Liver (tissue), 9 donors: ENCODE measurements around the gene AKT3. TPM values are rescaled to one million over a fixed set of nuclear protein-coding genes. Genes with fewer than 3 reads are reported as not detected.

Experiments used
- DNase-seq: peaks from one replicate; pipeline ENCODE4 v3.0.0-alpha.2; 2017; ENCODE audit warnings: low spot score
- H3K27ac ChIP-seq, 2 donors: one replicate each; pipeline ENCODE4 v1.7.0; 2013; ENCODE audit warnings: inconsistent platforms in 2 of 2, low read length in 2 of 2, control low read depth in 1 of 2, low read depth in 1 of 2, mild to moderate bottlenecking in 1 of 2
- H3K27me3 ChIP-seq, 4 donors: one replicate each; pipeline versions ENCODE4 v1.6.1 to v1.7.0; 2013; ENCODE audit warnings: low read length in 3 of 4, inconsistent platforms in 1 of 4, mild to moderate bottlenecking in 1 of 4, moderate library complexity in 1 of 4; ENCODE audit not compliant: control insufficient read depth in 4 of 4, insufficient read depth in 4 of 4
- H3K36me3 ChIP-seq, 4 donors: one replicate each; pipeline versions ENCODE4 v1.6.1 to v1.7.0; 2013; ENCODE audit warnings: low read length in 3 of 4, mild to moderate bottlenecking in 3 of 4, low read depth in 1 of 4, moderate library complexity in 1 of 4; ENCODE audit not compliant: control insufficient read depth in 4 of 4, insufficient read depth in 3 of 4
- H3K4me1 ChIP-seq, 4 donors: one replicate each; pipeline versions ENCODE4 v1.6.1 to v1.7.0; 2013; ENCODE audit warnings: low read length in 3 of 4, mild to moderate bottlenecking in 3 of 4, moderate library complexity in 1 of 4; ENCODE audit not compliant: control insufficient read depth in 4 of 4, insufficient read depth in 4 of 4
- H3K4me3 ChIP-seq, 3 donors: one replicate each; pipeline versions ENCODE4 v1.6.1 to v1.7.0; 2013; ENCODE audit warnings: low read length in 3 of 3, control low read depth in 1 of 3, low read depth in 1 of 3, mild to moderate bottlenecking in 1 of 3
- H3K9ac ChIP-seq, 2 donors: one replicate each; pipeline ENCODE4 v1.7.0; 2013; ENCODE audit warnings: low read length in 2 of 2, mild to moderate bottlenecking in 2 of 2, moderate library complexity in 2 of 2, control low read depth in 1 of 2, low read depth in 1 of 2
- H3K9me3 ChIP-seq, 4 donors: one replicate each; pipeline versions ENCODE4 v1.6.1 to v1.7.0; 2013; ENCODE audit warnings: low read length in 3 of 4; ENCODE audit not compliant: control insufficient read depth in 4 of 4
- CTCF ChIP-seq: fragments of 150-350 bp; IDR thresholded peaks from 2 replicates; pipeline ENCODE4 v1.5.1; 2017; ENCODE audit warnings: improper control_type of control experiment, low read depth, low read length; ENCODE audit not compliant: missing input control
- EGR1 ChIP-seq, 2 donors: IDR thresholded peaks; 2 replicates each; pipeline ENCODE4 v1.6.1; 2016 to 2018; ENCODE audit warnings: antibody characterized with exemption in 2 of 2, low read depth in 2 of 2
- FOXA1 ChIP-seq: IDR thresholded peaks from 2 replicates; pipeline ENCODE4 v1.6.1; 2016; ENCODE audit warnings: antibody characterized with exemption
- FOXA2 ChIP-seq: IDR thresholded peaks from 2 replicates; pipeline ENCODE4 v1.6.1; 2016; ENCODE audit warnings: antibody characterized with exemption
- GABPA ChIP-seq, 2 donors: IDR thresholded peaks in 1 of 2; conservative IDR thresholded peaks in 1 of 2; 2 replicates each; pipeline ENCODE4 v1.6.1; 2016; ENCODE audit warnings: antibody characterized with exemption in 2 of 2, mild to moderate bottlenecking in 1 of 2, moderate library complexity in 1 of 2
- HNF4A ChIP-seq, 2 donors: conservative IDR thresholded peaks; 2 replicates each; pipeline ENCODE4 v1.6.1; 2016; ENCODE audit warnings: antibody characterized with exemption in 2 of 2, mild to moderate bottlenecking in 2 of 2
- HNF4G ChIP-seq: IDR thresholded peaks from 2 replicates; pipeline ENCODE4 v1.6.1; 2016; ENCODE audit warnings: antibody characterized with exemption
- JUND ChIP-seq, 2 donors: IDR thresholded peaks; 2 replicates each; pipeline ENCODE4 v1.6.1; 2016; ENCODE audit warnings: antibody characterized with exemption in 2 of 2
- MAX ChIP-seq: IDR thresholded peaks from 2 replicates; pipeline ENCODE4 v1.6.1; 2016; ENCODE audit warnings: antibody characterized with exemption
- NR2F2 ChIP-seq: IDR thresholded peaks from 2 replicates; pipeline ENCODE4 v1.6.1; 2016; ENCODE audit warnings: antibody characterized with exemption
- RAD21 ChIP-seq, 2 donors: IDR thresholded peaks; 2 replicates each; pipeline ENCODE4 v1.6.1; 2016; ENCODE audit warnings: antibody characterized with exemption in 2 of 2, mild to moderate bottlenecking in 2 of 2
- RXRA ChIP-seq, 2 donors: IDR thresholded peaks; 2 replicates each; pipeline ENCODE4 v1.6.1; 2017 to 2018; ENCODE audit warnings: antibody characterized with exemption in 2 of 2, mild to moderate bottlenecking in 1 of 2
- SP1 ChIP-seq: IDR thresholded peaks from 2 replicates; pipeline ENCODE4 v1.6.1; 2018; ENCODE audit warnings: antibody characterized with exemption, mild to moderate bottlenecking
- TAF1 ChIP-seq: conservative IDR thresholded peaks from 2 replicates; pipeline ENCODE4 v1.6.1; 2016; ENCODE audit warnings: antibody characterized with exemption, mild to moderate bottlenecking
- YY1 ChIP-seq: IDR thresholded peaks from 2 replicates; pipeline ENCODE4 v1.6.1; 2016; ENCODE audit warnings: antibody characterized with exemption, mild to moderate bottlenecking
- ZBTB33 ChIP-seq: IDR thresholded peaks from 2 replicates; pipeline ENCODE4 v1.6.1; 2016; ENCODE audit warnings: antibody characterized with exemption
- whole genome bisulfite sequencing: extraction: QIAGEN DNeasy Blood & Tissue Kit; methylation state at CpG from one replicate; pipeline ENCODE4 v1.1.7; 2013; 5-methylcytosine and 5-hydroxymethylcytosine counted together
- polyA plus RNA-seq, 2 donors: library from polyadenylated mRNA; stranded (reverse) in 1 of 2; unstranded in 1 of 2; fragments of 200-250 nt in 1 of 2; fragments of >200 nt in 1 of 2; fragmentation: Nextera tagmentation in 1 of 2; extraction: Ambion mirVana in 1 of 2; gene quantifications; one replicate each; pipeline versions ENCODE4 v1.2.1 to v1.2.3, GENCODE V29; 2013 to 2015
- total RNA-seq, 2 donors: library from RNA; depleted of rRNA; stranded (reverse); fragments of >200 nt; gene quantifications; one replicate each; pipeline ENCODE4 v1.2.3, GENCODE V29; 2014
- donor health status: healthy.
- donor health status: healthy.
- donor health status: healthy.
- donor health status: healthy.
- donor health status: healthy.

The AKT3 gene
- total and polyA plus RNA-seq, 4 donors = 1.7 to 7.6 (median 2.8) TPM

DNA sequence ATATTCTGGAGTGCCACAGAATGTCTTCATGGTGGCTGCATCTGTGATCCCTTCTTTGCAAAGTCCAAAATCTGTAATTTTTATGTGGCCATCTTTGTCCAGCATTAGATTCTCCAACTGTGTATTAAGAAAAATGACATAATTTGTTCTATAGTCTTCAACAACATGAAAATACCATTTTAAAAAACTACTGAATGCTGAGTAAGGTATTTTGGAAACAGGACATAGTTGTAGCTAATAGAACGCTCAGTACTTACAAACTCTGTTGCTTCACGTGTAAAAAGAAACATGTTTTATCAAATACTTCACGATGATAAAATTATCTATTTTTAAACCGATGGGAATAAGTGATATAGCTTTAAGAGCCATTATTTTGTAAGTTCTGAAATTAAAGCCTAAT lies 286.3 kb downstream of the AKT3 start (continued):
- TF ChIP-seq ZBTB33 (no peak), JUND (IDR thresholded peaks at IDR 0.05) (no peak), YY1 (no peak), FOXA1 (no peak), SP1 (no peak), RXRA (IDR thresholded peaks at IDR 0.05) (no peak), RAD21 (IDR thresholded peaks at IDR 0.05) (no peak)

- no peak overlapping the region for H3K27ac ChIP-seq
- H3K27me3 ChIP-seq = no peaks in the 10 kb centered on the region
- H3K4me3 ChIP-seq = no peak overlapping the region
- no peaks in the 10 kb centered on the region for H3K9me3 ChIP-seq
- no peaks in the 10 kb centered on the region for H3K36me3 ChIP-seq
- TF ChIP-seq ZBTB33 = no peak
- TF ChIP-seq NR2F2 = no peak
- no peak for TF ChIP-seq EGR1 (IDR thresholded peaks at IDR 0.05; ENCODE audit: low read depth in 2 of 2)
- TF ChIP-seq MAX = no peak
- no peak for TF ChIP-seq TAF1
- TF ChIP-seq RXRA (IDR thresholded peaks at IDR 0.05) = no peak
- no peak for TF ChIP-seq HNF4A (conservative IDR thresholded peaks at IDR 0.05)
- no peak for TF ChIP-seq GABPA (IDR thresholded peaks at IDR 0.05 in 1 of 2, conservative IDR thresholded peaks at IDR 0.05 in 1 of 2)
- TF ChIP-seq RAD21 (IDR thresholded peaks at IDR 0.05) = no peak
- no peak for TF ChIP-seq CTCF
- TF ChIP-seq HNF4G = no peak
- TF ChIP-seq JUND (IDR thresholded peaks at IDR 0.05) = no peak
- TF ChIP-seq FOXA2 = no peak
- TF ChIP-seq FOXA1 = no peak
- no peak for TF ChIP-seq SP1
- no peak overlapping the region for H3K9ac ChIP-seq
- DNase-seq = no peak
- WGBS = 91% methylated on average over 1 of the region's 1 CpG
- H3K4me1 ChIP-seq = no peaks in the 10 kb centered on the region
These were observed 287.6 kb downstream of the AKT3 start for GRCh38 chr1:243562473-243562872.
